Calu3 (cell line): Measurements from ENCODE around the gene TNFAIP2. TPM values are rescaled to one million over a fixed set of nuclear protein-coding genes. Genes with fewer than 3 reads are reported as not detected.

Experiments
- BruUV-seq: library from RNA; stranded (reverse); fragments of 400-500 nt; replicated peaks from 2 replicates; lab custom pipeline; 2021; lab: Mats Ljungman, UMichigan
- CTCF ChIA-PET: fragments of 300-600 bp; sonication (Branson Sonifier 250); formaldehyde crosslinking; loops from one replicate; lab custom pipeline; 2022; ENCODE audit warnings: antibody characterized with exemption; lab: Charles Lee
- DNase-seq: peaks from one replicate; pipeline ENCODE4 v3.0.0; 2022
- H3K27ac Mint-ChIP-seq: one replicate; pipeline ENCODE4 v1.8.0; 2022; ENCODE audit warnings: mixed read lengths; ENCODE audit not compliant: unreplicated experiment
- H3K27me3 Mint-ChIP-seq: one replicate; pipeline ENCODE4 v1.8.0; 2022; ENCODE audit warnings: mixed read lengths; ENCODE audit not compliant: unreplicated experiment
- H3K36me3 Mint-ChIP-seq: one replicate; pipeline ENCODE4 v1.8.0; 2022; ENCODE audit warnings: mild to moderate bottlenecking, moderate library complexity, mixed read lengths; ENCODE audit not compliant: insufficient read depth, unreplicated experiment
- H3K4me1 Mint-ChIP-seq: one replicate; pipeline ENCODE4 v1.8.0; 2022; ENCODE audit warnings: mild to moderate bottlenecking, low read depth, mixed read lengths; ENCODE audit not compliant: unreplicated experiment
- H3K4me3 Mint-ChIP-seq: one replicate; pipeline ENCODE4 v1.8.0; 2022; ENCODE audit warnings: mild to moderate bottlenecking, low read depth, moderate library complexity, mixed read lengths; ENCODE audit not compliant: unreplicated experiment
- H3K9me3 Mint-ChIP-seq: one replicate; pipeline ENCODE4 v1.8.0; 2022; ENCODE audit warnings: low read depth, mixed read lengths; ENCODE audit not compliant: unreplicated experiment
- CTCF ChIP-seq: fragments of 200-600 bp; IDR thresholded peaks from one replicate; pipeline ENCODE4 v1.8.0; 2022; ENCODE audit warnings: antibody characterized with exemption; ENCODE audit not compliant: unreplicated experiment
- intact Hi-C: fragments of 100-400 bp; cut with micrococcal nuclease; formaldehyde crosslinking; loops from one replicate; pipeline ENCODE4 v1.10.0; 2022; ENCODE audit not compliant: unreplicated experiment
- total RNA-seq: library from RNA; stranded (reverse); gene quantifications from 2 replicates; pipeline ENCODE4 v1.2.3, GENCODE V29; 2022

Gene TNFAIP2
- total RNA-seq, 1 experiment from 2014 or later, result 195 TPM

GRCh38 chr14:103177376-103177775 lies 54.1 kb downstream of the TNFAIP2 start:
- TF ChIP-seq CTCF, result no peak
- Mint-ChIP-seq H3K27ac (no peak overlapping the region), H3K4me1 (peaks cover 8% of the 10 kb centered on the region), H3K4me3 (no peak overlapping the region), H3K27me3 (no peaks in the 10 kb centered on the region), H3K9me3 (peaks cover 3% of the 10 kb centered on the region), H3K36me3 (no peaks in the 10 kb centered on the region)
- intact Hi-C loops, result no loop called here
- CTCF ChIA-PET, result no interaction called here
- no TSS peak for BruUV-seq
- DNase-seq, result no peak

- CTCF ChIA-PET, result no interaction called here
- Mint-ChIP-seq H3K4me3 (no peak overlapping the region), H3K27me3 (no peaks in the 10 kb centered on the region), H3K9me3 (peaks cover 3% of the 10 kb centered on the region), H3K4me1 (no peaks in the 10 kb centered on the region), H3K36me3 (no peaks in the 10 kb centered on the region), H3K27ac (no peak overlapping the region)
- TF ChIP-seq CTCF, result no peak
- intact Hi-C loops, result no loop called here
- no peak for DNase-seq
- no TSS peak for BruUV-seq
Measured at GRCh38 chr14:103178521-103178920, 55.3 kb downstream of the TNFAIP2 start.

- no TSS peak for BruUV-seq
- Mint-ChIP-seq H3K27me3 (no peaks in the 10 kb centered on the region), H3K27ac (no peak overlapping the region), H3K36me3 (no peaks in the 10 kb centered on the region), H3K4me3 (no peak overlapping the region), H3K4me1 (no peaks in the 10 kb centered on the region), H3K9me3 (peaks cover 3% of the 10 kb centered on the region)
- TF ChIP-seq CTCF, result no peak
- DNase-seq, result no peak
- CTCF ChIA-PET, result interaction anchor here (0.6 kb wide), 1 partner anchor 117 kb away, joined by 6 read pairs; no protein-coding TSS in a partner anchor
- intact Hi-C loops, result no loop called here
Measured at GRCh38 chr14:103179094-103179493, 55.8 kb downstream of the TNFAIP2 start.

GRCh38 chr14:103180331-103180730 lies 57.1 kb downstream of the TNFAIP2 start:
- H3K4me3 Mint-ChIP-seq, result no peak overlapping the region
- H3K9me3 Mint-ChIP-seq, result no peaks in the 10 kb centered on the region
- H3K27me3 Mint-ChIP-seq, result no peaks in the 10 kb centered on the region
- H3K4me1 Mint-ChIP-seq, result no peaks in the 10 kb centered on the region
- H3K36me3 Mint-ChIP-seq, result no peaks in the 10 kb centered on the region
- DNase-seq, result no peak
- intact Hi-C loops, result no loop called here
- H3K27ac Mint-ChIP-seq, result no peak overlapping the region
- BruUV-seq, result no TSS peak
- no peak for TF ChIP-seq CTCF
- CTCF ChIA-PET, result interaction anchor here (0.6 kb wide), 1 partner anchor 30 kb away, joined by 3 read pairs; no protein-coding TSS in a partner anchor
